CD4-positive, alpha-beta T cell treated with Interleukin-21 for 1 hour (primary cell): ENCODE results near the gene RB1.
"Not testable (repeated sequence)": the region's sequence is repeated elsewhere in the genome, so short reads cannot be mapped to it uniquely, and the experiment has no call there.

Source experiments
- DNase-seq: peaks from one replicate; pipeline ENCODE4 v3.0.0-alpha.2; 2020

Gene RB1

DNA sequence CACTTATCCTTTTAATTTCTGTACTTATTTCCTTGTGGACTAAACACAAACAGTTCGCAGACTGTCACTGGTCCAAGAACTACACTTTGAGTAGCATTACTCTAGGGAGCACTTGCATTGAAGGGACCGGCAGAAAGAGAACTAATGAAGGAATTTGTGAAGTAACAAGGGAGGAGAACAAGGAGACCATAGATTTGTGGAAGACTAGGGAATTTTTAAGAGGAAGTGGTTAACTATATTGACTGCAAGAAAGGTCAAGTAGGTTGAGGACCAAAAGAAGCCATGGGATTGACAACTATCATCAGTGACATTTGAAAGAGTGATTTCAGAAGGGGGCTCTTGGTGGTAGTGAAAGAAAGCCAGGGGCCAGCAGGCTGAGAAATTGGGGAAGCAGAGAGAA is 4.0 kb upstream of the RB1 start:
- DNase-seq: no peak

DNA sequence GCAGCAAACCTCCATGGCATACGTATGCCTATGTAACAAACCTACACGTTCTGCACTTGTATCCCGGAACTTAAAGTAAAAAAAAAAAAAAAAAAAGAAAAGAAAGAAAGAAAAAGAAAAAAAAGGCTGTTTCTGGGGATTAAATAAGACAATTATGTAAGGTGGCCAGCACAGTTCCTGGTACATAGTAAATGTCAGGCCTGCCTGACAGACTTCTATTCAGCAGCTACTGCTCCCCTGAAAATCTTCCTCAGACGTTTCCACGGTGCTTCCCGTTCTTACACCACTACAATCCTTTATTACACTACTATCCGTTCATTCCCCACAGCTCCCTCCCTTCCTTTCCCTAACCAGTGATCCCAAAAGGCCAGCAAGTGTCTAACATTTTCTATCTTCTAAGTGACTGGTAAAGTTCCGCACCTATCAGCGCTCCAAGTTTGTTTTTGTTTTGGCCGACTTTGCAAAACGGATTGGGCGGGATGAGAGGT is 636 bp upstream of the RB1 start:
- DNase-seq: no peak

DNA sequence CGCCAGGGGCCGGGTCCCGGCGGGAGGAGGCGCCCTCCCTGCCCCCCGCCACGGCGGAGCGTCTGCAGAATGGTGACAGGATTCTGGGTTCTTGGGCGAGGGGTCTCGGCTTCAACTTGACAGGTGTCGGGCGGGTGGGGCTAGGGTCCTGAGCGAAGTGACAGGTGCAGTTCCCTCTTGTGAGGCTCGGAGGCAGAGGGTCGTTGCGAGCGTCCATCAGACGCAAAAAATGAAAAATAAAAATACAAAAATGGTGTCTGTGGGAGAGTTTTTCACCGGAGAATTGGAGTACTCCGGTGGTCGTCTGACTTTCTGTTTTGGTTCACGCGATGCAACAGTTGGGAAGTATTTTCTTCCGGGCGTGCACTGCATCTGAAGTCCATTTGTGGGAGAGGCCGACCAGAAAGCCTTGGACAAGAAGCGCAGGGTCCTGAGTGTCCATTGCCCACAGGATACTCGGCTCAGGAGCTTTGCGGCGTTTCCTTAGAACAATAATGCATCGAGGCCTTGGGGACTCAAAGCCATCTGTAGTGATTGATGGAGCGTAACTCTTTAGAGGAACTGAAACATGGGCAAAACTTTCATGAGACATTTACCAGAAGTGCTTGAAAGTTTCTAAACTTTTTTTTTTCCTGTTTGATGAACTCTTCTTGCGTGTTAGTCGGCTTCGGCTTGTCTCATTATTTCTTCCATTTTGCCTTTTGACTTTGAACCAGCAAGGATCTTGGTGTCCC is 759 bp downstream of the RB1 start:
- peak; percentile 55 for DNase-seq

DNA sequence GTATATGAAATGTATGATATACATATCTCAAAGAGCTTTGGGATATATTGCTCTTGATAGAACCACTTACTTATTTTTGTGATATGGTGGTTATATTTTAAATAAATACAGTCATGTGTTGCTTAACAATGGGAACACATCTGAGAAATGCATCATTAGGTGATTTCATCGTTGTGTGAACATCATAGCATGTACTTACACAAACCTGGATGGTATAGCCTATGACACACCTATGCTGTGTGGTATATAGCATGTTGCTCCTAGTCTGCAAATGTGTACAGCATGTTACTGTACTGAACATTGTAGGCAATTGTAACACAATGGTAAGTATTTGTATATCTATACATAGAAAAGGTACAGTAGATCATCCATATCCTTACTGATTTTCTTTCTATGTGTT is 7.7 kb downstream of the RB1 start:
- no peak for DNase-seq

DNA sequence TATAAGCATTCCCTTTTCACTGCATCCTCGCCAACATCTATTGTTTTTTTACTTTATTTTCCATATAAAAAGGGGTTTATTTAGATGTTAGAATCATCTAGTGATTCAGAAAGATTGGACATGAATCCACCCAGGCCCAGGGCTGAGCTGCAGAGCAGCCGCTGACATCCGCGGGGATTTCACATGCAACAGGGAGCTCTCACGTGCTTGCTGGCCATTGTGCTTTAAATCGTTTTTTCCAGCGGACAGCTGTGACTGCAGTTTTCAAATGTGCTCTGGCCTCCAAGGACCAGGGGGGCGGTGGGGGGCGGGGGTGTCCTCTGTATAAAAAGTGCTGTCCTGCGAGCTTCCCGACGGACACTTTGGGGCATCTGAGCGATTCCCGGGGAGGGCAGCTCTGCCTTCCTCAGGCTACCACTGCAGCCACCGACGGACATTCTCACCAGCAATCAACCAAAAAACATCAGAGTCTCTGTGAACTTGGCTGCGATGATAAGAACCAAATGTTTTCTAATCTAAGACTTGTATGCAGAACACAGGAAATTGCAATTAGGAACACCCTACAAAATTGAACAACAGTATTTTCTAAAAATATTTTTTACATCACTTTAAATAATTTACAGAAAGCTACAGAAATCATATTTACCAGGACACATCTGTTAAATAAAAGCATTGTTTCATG is 12.6 kb downstream of the RB1 start:
- no peak for DNase-seq

DNA sequence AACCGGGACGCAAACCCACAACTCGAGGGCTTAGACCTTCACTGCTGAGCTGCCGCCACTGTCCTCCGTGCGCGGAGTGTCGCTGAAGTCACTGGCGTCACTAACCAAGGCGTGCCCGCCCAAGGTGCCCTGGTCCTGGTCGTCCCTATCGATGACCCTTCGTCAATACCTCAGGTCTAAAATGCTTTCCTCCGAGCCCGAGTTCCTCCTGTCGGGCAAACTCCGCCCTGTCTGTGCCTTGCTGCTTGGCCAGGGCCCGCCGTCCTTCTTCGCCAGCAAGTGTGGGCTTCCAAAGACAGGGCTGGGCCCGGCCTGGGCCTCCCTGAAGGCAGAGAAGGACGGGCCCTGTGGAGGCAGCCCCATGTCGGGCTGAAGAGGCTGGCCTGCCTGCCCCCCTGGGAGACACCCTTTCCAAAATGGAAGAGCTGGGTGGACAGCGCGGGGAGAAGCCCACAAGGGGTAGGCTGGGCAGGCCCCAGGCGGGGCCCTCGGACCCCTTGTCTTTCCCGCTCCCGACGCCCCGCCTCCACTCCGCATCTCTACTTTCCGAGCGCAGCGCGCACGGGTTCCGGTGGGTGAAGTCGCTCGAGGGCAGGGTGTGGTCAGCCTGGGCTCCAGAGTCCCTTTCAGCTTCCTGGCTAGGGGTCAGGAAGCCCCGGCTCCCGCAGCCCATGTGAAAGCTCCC is 13.4 kb downstream of the RB1 start:
- no peak for DNase-seq

DNA sequence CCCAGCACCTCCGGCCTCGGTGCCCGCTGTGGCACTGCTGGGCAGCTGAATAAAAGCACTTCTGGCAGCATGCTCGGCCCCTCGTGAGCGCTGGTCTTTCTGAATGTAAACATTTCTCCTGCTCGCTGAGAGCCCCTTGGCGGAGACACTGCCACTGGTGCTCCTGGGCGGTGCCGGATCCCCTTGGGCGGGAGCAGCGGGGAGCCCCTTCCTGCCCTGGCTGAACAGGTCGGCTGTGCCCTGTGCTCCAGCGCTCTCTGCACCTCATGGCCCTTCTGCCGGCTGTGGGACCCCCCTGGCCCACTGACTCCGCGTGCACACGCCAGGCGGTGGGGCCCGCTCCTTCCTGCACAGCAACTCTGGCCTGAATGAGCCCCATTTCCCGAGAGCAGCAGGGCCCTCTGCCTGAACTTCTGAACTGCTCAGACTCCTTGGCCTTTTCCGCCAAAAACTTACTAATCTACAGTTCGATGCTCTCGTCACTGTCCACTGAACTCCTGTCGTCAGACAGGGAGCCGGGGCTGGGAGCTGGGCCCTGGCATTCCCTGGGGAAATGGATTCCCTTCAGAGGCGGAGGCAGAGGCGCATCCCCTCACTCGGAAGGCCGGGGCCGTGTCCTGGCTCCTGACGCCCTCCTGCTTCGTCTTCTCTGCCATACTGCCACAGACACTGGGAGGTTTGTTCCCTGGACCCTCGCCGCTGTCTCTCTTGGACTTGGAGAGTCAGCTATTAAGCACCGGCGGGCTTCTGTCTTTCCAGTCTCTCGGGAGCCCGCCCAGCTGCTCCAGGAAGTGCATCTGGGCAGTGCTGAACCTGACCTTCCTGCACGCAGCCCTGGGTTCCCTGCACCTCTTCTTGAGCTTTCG is 14.2 kb downstream of the RB1 start:
- DNase-seq: no peak

DNA sequence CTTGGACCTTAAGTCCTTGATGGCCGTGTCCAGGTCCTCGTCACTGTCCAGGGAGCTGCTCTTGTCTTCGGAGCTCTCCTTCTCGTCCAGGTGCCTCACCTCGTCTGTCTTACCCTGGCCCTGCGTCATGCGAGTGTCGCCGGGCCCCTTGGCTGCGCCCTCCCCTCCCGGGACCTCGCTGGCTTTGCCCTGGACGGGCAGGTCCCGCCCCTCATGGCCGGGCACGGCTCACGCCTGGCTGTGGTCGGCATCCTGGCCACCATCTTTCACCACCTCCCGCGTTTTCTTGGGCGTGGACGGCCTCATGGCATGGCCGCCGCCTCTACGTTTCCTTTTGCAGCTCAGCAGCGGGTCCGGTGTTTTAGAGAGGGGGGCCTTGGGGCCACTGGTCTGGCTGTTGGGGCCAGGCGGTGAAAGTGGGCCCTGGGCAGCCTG is 14.8 kb downstream of the RB1 start:
- no peak for DNase-seq

DNA sequence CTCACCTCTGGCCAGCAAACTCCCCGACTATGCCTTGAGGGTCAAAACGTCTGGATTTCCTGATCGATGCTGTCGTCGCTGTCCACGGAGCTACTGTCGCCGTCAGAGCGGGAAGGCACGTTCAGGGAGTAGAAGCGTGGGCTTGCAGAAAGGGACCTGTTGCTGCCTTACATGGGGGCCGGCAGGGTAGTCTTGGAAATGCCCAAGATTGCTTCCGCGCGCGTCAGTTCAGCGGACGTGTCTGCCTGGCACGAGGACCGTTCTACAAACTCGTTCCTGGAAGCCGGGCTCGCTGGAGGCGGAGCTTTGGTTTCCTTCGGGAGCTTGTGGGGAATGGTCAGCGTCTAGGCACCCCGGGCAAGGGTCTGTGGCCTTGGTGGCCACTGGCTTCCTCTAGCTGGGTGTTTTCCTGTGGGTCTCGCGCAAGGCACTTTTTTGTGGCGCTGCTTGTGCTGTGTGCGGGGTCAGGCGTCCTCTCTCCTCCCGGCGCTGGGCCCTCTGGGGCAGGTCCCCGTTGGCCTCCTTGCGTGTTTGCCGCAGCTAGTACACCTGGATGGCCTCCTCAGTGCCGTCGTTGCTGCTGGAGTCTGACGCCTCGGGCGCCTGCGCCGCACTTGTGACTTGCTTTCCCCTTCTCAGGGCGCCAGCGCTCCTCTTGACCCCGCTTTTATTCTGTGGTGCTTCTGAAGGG is 15.4 kb downstream of the RB1 start:
- DNase-seq: peak; percentile 19

DNA sequence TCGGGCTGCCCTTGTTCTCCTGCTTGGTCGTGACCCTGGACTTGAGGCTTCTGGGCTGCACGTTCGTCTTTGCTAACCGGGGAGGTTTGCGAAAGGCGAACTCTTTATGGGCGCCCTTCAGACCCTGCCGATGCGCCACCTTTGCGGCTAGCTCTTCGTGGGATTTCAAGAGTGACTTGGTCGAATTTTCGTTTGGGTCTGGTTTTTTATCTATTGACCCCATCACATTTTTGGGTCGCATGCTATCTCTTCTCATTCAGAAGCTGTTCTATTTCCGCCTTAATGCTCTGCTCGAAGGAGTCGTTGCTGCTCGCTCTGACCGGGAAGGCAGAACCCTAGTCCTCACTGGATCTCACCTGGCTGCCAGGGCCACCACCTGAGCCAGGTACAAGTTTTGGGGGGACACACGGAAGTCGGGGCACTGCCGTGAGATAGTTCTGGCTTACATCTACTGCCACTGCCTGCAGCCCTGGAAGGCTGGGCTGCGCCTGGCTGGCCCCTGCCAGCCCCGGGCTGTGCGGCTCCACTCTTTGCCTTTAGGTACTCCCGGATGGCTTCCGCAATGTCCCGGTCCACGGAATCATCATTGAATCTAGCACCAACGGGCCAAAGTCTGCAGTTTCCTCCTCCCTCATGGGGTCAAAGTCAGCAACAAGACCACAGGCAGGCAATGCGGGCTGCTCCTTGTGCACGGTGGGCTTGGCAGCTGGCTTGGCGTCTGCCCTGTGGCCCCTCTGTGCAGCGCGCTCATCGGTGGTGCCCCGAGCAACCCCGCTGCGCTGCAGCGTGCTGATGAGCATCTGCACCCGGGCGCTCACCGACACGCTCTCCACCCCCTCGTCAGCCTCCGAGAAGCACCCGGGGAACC is 16.2 kb downstream of the RB1 start:
- DNase-seq: peak; percentile 22

DNA sequence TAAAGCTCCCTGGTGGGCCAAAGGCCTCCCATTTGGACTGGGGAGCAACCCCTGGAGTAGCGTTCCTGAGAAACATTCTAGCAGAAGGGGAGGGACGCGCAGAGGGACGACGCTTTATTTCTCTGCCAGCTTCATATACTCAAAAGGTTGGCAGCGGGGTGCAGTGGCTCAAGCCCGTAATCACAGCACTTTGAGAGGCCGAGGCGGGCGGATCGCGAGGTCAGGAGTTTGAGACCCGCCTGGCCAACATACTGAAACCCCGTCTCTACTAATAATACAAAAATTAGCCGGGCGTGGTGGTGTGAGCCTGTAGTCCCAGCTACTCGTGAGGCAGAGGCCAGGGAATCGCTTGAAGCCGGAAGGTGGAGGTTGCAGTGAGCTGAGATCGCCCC is 16.8 kb downstream of the RB1 start:
- DNase-seq: no peak

DNA sequence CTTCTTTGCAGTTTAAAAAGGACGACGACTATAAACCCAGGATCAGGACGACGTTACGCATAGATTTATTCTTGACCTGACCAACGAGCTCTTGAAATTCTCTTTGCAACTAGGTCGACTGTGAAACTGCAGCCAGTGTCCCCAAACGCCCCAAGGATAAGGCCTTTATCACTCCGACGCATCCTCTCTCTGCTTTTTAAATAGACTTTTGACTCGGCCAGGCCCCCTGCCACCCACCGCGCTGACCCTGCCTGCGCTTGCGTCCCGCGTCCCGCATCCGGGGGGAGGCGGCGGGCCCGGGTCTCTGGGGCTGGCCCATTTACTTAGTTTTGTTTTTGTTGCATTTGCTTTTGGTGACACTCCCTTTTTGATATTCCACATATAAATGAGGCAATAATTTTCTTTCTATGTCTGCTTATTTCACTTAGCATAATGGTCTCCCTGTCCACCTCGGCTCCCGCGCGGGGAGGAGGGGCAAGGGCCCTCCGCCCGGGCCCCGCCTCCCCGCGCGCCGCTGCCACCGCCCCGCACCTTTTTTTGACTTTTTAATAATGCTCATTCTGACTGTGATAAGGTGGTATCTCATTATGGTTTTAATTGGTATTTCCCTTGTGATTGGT is 17.4 kb downstream of the RB1 start:
- no peak for DNase-seq

DNA sequence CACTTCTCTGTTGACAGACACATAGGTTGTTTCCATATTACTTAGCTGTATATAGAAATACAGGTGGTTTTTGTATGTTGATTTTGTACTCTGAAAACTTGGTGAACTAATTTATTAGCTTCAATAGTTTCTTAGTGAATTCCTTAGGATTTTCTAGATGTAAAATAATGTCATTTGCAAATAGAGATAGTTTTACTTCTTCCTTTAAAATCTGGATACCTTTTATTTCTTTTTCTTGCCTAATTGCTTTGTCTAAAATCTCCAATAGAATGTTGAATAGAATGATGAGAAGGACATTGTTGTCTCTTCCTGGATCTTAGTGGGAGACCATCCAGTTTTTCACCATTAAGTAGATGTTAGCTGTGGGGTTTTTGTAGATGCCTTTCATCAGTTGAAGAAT is 18.7 kb downstream of the RB1 start:
- DNase-seq: no peak

DNA sequence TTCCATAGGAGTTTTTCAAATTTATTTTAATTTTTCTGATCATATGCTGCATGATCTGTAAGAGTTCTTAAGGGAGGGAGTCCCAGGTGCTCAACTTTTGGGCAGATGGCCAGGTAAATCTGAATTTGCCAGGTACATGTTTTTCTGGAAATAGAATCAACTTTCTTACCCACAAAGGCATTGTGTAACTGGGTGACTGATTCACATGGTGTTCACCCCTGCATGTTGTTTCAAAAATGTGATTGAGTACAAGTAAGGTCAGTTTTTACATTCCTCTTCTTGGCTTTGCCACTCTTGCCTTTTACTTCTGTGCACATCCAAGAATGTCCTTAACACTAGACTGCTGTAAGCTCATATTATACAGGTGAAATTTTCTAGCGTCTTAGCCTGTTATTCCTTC is 30.4 kb downstream of the RB1 start:
- no peak for DNase-seq

DNA sequence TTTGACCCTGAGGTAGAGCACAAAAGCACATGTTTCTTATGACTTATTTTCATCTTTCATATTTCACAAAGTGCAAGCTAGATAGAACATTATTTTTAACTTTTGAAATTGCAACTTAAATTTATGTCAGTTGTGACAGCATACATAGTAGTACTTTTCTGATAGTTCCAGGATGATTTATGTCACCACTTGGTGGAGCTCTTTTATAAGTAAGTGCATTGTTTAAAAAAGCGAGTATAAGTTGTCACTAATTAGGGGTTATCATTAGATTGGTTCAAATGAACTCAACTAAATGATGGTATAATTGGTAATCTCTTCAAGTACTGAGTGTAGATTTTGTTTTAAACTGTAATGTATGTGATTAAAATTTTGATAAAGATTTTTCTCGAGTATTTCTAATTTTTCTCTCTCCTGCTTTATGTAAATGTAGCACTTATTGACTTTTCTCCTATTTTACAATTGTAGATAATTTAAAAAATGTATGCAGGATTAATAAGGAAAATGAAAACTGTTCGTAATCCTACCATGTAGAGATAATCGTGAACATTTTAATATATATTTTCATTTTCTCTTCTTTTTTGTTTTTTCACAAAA is 31.1 kb downstream of the RB1 start:
- DNase-seq: peak; percentile 70

DNA sequence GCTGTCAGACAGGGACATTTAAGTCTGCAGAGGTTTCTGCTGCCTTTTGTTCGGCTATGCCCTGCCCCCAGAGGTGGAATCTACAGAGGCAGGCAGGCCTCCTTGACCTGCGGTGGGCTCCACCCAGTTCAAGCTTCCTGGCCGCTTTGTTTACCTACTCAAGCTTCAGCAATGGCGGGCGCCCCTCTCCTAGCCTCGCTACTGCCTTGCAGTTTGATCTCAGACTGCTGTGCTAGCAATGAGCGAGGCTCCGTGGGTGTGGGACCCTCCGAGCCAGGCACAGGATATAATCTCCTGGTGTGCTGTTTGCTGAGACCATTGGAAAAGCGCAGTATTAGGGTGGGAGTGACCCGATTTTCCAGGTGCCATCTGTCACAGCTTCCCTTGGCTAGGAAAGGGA is 35.6 kb downstream of the RB1 start:
- not testable (repeated sequence) for DNase-seq

DNA sequence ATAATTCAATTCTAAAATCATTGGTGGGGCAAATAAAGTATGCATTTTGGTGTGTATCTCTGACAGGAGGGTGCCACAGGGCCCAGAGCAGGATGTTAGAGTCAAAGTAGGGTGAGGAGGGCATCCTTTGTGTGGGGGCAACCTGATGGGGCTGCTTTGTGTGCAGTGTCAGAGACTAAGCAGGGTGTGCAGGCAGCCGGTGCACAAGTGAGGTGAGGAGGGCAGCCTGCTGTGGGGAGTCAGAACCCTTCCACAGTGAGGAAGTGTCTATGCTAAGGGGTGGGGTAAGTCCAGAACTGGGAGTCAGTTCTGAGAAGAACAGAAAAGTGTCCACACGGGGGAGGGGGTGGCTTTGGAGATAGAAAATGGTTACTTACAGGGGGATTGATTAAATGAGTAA is 40.7 kb downstream of the RB1 start:
- no peak for DNase-seq

DNA sequence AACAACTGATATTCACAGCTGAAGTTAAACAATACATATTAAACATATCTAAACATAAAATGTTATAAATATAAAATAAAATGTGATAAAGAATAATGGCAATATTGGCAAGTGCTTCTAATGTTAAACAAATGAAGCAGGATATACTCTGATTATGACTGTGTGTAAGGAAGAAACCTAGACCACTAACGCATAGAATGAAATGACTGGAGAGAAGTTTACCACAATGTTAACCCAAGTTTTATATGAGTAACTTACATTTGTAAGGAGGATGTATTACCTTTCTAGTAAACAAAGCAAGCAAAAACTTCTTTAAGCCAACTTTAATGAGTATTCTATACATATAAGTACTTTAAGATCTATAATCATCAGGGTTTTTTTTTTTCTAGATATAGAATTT is 43.0 kb downstream of the RB1 start:
- DNase-seq: no peak

DNA sequence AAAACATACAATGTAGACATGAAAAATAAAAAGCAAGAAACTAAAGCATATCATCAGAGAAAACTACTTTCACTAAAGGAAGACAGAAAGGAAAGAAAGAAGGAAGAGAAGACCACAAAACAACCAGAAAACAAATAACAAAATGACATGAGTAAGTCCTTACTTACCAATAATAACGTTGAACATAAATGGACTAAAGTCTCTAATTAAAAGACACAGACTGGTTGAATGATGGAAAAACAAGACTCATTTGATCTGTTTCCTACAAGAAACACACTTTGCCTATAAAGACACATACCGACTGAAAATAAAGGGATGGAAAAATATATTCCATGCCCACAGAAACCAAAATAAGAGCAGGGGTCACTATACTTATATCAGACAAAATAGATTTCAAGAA is 46.0 kb downstream of the RB1 start:
- DNase-seq: no peak

DNA sequence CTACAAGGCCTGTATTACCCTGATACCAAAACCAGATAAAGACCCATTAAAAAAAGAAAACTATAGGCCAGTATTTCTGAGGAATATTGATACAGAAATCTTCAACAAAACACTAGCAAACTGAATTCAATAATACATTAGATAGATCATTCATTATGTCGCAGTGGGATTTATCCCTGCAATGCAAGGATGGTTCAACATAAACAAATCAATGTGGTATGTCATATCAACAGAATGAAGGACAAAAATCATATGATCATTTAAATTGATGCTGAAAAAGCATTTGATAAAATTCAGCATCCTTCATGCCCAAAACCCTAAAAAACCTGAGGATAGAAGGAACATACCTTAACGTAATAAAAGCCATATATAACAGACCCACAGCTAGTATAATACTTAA is 50.0 kb downstream of the RB1 start:
- no peak for DNase-seq

DNA sequence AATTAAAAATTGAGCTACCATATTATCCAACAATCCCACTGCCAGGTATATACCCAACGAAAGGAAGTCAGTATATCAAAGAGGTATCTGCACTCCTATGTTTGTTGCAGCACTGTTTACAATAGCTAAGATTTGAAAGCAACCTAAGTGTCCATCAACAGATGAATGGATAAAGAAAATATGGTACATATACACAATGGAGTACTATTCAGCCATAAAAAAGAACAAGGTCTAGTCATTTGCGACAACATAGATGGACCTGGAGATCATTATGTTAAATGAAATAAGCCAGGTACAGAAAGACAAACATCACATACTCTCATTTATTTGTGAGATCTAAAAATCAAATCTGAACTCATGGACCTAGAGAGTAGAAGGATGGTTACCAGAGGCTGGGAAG is 52.0 kb downstream of the RB1 start:
- DNase-seq: not testable (repeated sequence)
